NCI-H446 treated with DMSO at 0.1 percent for 48 hours (cell line): ENCODE results near the gene GGCX.
"Not testable (repeated sequence)": the region's sequence is repeated elsewhere in the genome, so short reads cannot be mapped to it uniquely, and the experiment has no call there.

Source experiments
- DNase-seq: peaks from one replicate; lab custom pipeline; 2025; lab: John Stamatoyannopoulos, UW

GGCX gene

DNA sequence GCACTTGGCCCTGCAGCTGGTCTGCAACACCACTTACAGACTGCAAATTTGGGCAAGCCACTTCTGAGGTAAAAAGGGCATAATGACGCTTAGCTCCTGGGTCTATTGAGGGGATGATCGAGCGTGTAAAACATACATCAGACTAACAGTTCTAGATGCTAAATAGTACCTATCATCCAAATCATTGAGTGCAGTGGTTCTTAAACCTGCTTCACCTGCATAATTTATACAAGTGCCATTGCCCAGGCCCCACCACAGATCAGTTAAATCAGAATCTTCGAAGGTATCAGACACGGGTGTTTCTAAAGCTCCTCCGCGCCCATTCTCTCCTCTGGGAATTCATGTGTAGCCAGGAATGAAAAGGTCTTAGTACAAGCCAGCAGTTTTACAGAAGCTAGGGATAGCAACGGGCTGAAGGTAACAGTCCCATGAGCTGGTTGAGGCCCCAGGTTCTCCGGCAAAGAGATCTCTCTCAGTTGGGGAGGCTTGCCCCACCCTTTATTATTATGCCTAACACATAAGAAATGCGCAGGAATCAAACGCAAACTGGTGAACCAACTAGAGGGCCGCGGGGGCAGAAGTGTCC is 33.5 kb upstream of the GGCX start:
- DNase-seq, result no peak

DNA sequence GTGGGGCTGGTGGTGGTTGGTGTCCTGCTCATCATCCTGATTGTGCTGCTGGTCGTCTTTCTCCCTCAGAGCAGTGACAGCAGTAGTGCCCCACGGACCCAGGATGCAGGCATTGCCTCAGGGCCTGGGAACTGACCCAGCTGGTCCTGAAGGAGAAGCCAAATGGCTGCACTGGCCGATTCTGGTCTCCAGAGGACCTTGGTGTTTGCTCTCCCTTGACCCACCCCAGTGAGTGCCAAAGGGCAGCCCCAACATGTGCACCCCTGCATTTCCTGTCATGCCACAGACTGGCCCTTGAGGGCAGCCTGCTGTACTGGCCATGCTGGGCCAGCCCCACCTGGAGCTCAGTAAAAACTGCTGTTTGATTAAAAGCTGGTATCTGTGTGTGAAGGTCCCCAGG is 31.7 kb upstream of the GGCX start:
- DNase-seq, result no peak

DNA sequence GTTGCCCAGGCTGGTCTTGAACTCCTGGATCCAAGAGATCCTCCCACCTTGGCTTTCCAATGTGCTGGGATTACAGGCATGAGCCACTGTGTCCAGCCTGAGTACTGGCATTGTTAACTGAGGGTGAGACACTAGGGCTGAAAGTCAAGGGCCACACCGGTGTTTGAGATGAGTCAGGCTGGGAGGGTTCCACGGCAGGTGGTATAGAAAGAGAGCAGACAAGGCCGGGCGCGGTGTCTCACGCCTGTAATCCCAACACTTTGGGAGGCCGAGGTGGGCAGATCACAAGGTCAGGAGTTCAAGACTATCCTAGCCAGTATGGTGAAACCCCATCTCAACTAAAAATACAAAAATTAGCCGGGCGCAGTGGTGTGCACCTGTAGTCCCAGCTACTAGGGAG is 31.0 kb upstream of the GGCX start:
- not testable (repeated sequence) for DNase-seq

- no peak for DNase-seq
These were observed 30.3 kb upstream of the GGCX start for GRCh38 chr2:85591563-85591962.

GRCh38 chr2:85590950-85591349 is 29.7 kb upstream of the GGCX start:
- no peak for DNase-seq

- DNase-seq, result no peak
These were observed 28.9 kb upstream of the GGCX start for GRCh38 chr2:85589982-85590791.

- DNase-seq, result no peak
These were observed 27.9 kb upstream of the GGCX start for GRCh38 chr2:85589181-85589580.

DNA sequence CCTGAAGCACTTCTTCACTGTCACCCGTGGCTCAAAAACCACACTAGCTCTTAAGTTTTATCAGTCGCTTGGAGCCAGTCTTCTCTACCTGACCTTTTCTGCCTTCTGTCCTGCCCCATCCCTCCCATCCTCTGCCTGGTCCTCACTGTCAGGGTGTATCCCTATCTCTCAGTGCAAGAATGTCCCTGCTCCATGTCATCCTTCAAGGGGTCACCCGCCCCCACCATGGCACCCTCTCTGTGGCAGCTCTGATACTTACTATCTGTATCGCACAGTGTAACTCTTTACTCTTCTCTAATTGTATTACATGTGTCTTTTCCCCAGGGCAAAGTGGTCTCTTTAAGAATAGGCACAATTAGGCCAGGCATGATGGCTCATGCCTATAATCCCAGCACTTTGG is 27.4 kb upstream of the GGCX start:
- no peak for DNase-seq

DNA sequence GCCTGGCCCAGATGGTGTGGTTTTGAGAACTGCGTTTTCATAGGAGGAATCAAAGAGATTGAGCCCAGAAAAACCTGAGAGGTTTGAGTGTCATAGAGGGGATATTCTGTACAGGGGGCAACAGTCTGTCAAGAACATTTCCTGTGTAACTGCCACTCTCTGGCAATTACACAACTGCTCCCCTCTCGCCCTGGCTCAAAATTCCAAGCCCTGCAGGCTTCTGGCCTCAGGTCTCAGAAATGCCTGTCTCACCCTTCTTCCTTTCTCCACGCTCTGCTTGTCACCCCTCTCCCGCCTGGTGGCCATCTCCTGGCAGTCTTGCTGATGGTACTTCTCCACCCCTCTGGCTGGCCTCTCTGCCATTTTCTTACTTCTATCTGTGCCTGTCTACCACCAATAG is 26.9 kb upstream of the GGCX start:
- DNase-seq, result no peak

- DNase-seq, result no peak
These were observed 24.4 kb upstream of the GGCX start for GRCh38 chr2:85585781-85586105.

DNA sequence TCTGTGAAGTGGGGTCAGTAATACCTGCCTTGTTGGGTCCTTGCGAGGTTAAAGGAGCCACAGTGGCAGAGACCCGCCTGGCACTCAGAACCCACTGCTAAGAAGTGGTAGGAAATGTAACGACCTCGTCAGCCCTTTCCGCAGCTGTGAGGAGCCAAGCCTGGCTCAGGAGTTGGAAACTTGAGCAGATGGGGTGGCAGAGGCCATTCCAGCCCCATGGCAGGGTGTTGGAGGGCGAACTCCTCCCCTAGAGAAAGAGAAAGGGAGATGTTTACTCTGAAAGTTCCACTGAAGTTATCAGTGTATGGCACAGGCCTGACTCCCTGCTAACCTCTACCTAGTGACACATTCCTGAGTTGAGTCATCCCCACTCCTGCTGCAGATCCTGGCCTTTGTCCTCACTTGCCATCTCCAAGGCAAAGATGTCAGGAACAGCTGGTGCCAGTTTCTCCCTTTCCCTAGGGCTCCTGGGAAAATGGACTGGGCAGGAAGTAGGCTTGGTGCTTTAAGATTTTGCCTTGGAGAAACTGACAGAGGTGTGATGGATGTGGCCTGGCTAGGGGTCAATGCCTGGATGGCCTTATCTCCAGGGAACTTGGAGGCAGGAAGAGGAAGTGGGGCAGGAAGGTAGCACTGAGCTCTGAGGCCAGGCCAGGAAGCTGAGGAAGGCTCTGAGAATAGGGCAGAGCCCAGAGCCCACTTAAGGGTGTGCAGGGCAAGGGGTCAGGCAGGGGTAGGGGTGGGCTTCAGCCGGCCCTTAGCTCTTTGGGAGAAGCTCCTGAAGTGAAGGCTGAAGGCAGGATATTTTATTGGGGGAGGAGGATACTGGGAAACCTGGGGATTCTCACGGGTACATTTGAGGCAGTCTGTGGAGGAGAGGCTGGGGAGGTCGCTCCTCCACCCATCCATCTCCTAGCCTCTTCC is 23.8 kb upstream of the GGCX start:
- DNase-seq, result no peak

GRCh38 chr2:85584354-85584856 is 23.1 kb upstream of the GGCX start, which contains the start of gene VAMP5:
Gene VAMP5, plus strand, starts transcription at chr2:85584431. Its CDS starts 60 bp downstream, at chr2:85584491.
- DNase-seq, result no peak

- DNase-seq, result no peak
These were observed 22.5 kb upstream of the GGCX start for GRCh38 chr2:85583667-85584353.

DNA sequence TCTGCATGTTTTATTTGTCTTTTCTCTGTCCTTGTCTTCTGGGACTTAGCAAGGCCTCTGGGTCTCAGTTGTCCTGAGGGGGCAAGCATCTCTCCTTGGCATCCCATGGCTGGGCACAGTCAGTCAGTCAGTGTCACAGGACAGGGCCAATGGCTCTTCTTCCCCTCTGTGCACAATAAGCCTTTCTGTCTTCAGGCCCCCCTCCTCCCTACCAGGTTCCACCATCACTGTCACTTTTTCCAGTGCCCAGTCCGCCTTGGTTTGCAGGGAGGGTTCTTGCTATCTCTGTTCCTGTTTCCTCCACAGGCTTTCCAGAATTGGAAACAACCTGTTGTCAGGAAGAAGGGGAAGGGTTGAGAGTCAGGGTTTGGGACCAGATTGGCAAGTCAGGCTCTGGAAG is 21.2 kb upstream of the GGCX start:
- no peak for DNase-seq

- DNase-seq, result no peak
These were observed 18.9 kb upstream of the GGCX start for GRCh38 chr2:85580206-85580605.

GRCh38 chr2:85579266-85579935 is 18.1 kb upstream of the GGCX start:
- no peak for DNase-seq

DNA sequence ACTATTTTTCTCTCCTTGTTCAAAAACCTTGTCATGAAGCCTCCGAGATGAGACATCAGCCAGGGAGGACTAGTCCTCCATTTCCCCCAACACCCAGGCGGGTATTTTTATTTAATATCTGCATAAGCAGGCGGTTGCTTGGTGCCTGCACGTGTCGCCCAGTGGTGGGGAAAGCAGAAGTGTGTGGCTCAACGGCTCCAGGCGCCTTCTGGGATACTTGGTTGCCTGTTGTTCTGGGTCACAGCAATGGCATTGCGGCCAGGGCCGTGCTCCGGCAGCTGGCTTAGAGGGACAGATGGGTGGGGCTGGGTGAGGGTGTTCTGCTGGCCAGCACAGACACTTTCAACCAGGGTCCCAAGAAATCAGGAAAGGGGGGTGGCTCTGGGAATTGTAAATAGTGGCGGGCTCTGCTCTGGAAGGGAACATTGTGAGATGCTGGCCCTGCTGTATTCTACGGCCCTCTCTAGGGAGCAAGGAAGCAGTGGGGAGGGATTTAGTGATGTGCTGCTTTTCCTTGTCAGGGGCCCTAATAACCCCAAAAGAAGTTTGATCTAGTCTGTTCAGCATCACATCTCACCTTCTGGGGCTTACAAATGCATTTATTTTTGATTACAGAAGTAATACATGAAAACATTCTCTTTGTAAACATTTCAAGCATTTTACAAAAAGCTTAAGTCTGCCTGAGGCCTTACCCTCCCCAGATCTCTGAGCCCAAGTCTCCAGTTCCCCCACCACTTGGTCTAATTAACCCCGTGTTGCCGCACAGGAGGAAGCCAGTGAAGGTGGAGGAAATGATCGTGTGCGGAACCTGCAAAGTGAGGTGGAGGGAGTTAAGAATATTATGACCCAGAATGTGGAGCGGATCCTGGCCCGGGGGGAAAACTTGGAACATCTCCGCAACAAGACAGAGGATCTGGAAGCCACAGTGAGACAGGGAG is 17.2 kb upstream of the GGCX start:
- DNase-seq, result no peak

DNA sequence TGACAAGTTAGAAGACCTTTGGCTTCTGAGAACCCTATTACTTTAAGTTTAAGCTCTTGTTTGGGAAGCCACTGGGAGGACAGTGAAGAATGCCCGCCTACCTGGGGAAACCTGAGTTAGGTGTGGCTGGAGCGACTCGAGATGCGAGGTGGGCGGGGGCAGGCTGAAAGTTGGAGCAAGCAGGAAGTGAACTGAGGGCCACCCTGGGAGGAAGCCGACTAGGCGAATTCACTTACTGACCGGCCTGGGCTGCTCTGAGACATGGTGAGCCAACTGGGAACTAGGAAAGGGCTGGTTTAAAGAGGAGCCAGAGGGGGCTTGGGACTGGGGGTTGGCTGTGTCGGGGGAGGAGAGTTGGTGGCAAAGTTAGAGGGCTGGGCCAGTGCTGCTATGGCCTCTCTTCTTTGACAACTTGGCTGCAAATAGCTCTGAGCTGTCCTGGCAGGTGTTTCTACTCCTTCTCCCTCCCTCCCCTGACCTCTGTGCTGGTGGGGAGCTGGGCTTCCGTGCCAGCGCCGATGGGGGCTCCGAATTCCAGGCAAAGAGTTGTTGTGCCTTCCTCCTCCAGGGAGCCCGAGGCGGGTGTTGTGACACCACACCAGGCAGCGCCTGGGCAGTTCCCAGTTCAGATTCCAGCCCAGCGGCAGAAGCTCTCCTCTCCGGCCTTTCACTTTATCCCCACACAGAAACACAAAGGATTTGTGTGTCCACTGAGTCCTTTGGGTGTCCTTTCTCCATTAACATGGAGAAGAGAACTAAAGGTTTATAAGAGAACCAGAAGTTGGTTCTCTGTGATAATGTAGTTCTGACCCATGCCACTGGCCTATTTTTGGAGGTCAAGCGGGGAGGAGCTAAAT is 16.3 kb upstream of the GGCX start, which contains the start of gene VAMP8:
VAMP8 (plus strand) TSS at position 201 of the 857 bp plus-strand sequence; CDS start at position 262, 61 bp downstream.
- DNase-seq, result no peak

DNA sequence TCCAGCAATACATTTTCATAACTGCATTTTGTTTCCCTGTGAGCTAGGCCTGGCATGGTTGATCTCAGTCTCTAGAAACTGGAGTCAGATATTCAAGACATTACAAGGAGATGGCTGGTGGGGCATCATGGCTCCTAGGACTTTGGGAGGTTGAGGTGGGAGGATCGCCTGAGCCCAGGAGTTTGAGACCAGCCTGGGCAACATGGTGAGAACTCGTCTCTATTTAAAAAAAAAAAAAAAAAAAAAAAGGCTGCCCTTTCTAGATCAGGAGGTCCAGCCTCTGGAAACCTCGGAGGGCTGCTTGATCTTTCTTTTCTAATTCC is 15.7 kb upstream of the GGCX start:
- no peak for DNase-seq
